ENCODE data around the gene ORC5.
"Not testable (repeated sequence)": the region's sequence is repeated elsewhere in the genome, so short reads cannot be mapped to it uniquely, and the experiment has no call there.

Gene ORC5

GRCh38 chr7:104192434-104192833 lies 15.4 kb downstream of the ORC5 start:
- no peak for DNase-seq (ENCODE audit: low read depth in 3 of 3)

- DNase-seq (ENCODE audit: low read depth in 3 of 3), result no peak
Measured at GRCh38 chr7:104185346-104185745, 22.5 kb downstream of the ORC5 start.

- no peak for DNase-seq (ENCODE audit: low read depth in 3 of 3)
Measured at GRCh38 chr7:104179178-104179577, 28.6 kb downstream of the ORC5 start.

- DNase-seq (ENCODE audit: low read depth in 3 of 3), result not testable (repeated sequence)
Measured at GRCh38 chr7:104177565-104178083, 30.2 kb downstream of the ORC5 start.

- no peak for DNase-seq (ENCODE audit: low read depth in 3 of 3)
Measured at GRCh38 chr7:104176332-104176731, 31.5 kb downstream of the ORC5 start.

GRCh38 chr7:104175361-104175984 lies 32.3 kb downstream of the ORC5 start:
- no peak for DNase-seq (ENCODE audit: low read depth in 3 of 3)

- DNase-seq (ENCODE audit: low read depth in 3 of 3), result no peak
Measured at GRCh38 chr7:104174798-104175197, 33.0 kb downstream of the ORC5 start.

GRCh38 chr7:104162081-104162480 lies 45.7 kb downstream of the ORC5 start:
- no peak for DNase-seq (ENCODE audit: low read depth in 3 of 3)

- no peak for DNase-seq (ENCODE audit: low read depth in 3 of 3)
Measured at GRCh38 chr7:104161244-104161643, 46.6 kb downstream of the ORC5 start.

- DNase-seq (ENCODE audit: low read depth in 3 of 3), result no peak
Measured at GRCh38 chr7:104160375-104160774, 47.4 kb downstream of the ORC5 start.

- DNase-seq (ENCODE audit: low read depth in 3 of 3), result no peak
Measured at GRCh38 chr7:104156842-104157277, 51.0 kb downstream of the ORC5 start.

GRCh38 chr7:104153287-104153686 lies 54.5 kb downstream of the ORC5 start:
- DNase-seq (ENCODE audit: low read depth in 3 of 3), result no peak

- DNase-seq (ENCODE audit: low read depth in 3 of 3), result no peak
Measured at GRCh38 chr7:104152468-104152867, 55.3 kb downstream of the ORC5 start.

- no peak for DNase-seq (ENCODE audit: low read depth in 3 of 3)
Measured at GRCh38 chr7:104150470-104150869, 57.3 kb downstream of the ORC5 start.

GRCh38 chr7:104149822-104150221 lies 58.0 kb downstream of the ORC5 start:
- no peak for DNase-seq (ENCODE audit: low read depth in 3 of 3)

- DNase-seq (ENCODE audit: low read depth in 3 of 3), result no peak
Measured at GRCh38 chr7:104142147-104142546, 65.7 kb downstream of the ORC5 start.

- no peak for DNase-seq (ENCODE audit: low read depth in 3 of 3)
Measured at GRCh38 chr7:104137971-104138370, 69.8 kb downstream of the ORC5 start.

- DNase-seq (ENCODE audit: low read depth in 3 of 3), result no peak
Measured at GRCh38 chr7:104137511-104137910, 70.3 kb downstream of the ORC5 start.

GRCh38 chr7:104136981-104137380 lies 70.8 kb downstream of the ORC5 start:
- DNase-seq (ENCODE audit: low read depth in 3 of 3), result no peak

- DNase-seq (ENCODE audit: low read depth in 3 of 3), result no peak
Measured at GRCh38 chr7:104136561-104136960, 71.3 kb downstream of the ORC5 start.

- DNase-seq (ENCODE audit: low read depth in 3 of 3), result no peak
Measured at GRCh38 chr7:104135760-104136558, 71.9 kb downstream of the ORC5 start.

- DNase-seq (ENCODE audit: low read depth in 3 of 3), result no peak
Measured at GRCh38 chr7:104133238-104133637, 74.6 kb downstream of the ORC5 start.

GRCh38 chr7:104130726-104131125 lies 77.1 kb downstream of the ORC5 start:
- no peak for DNase-seq (ENCODE audit: low read depth in 3 of 3)
